B cell (primary cell): ENCODE measurements around the gene BIRC5.

Experiments used
- CTCF ChIP-seq: fragments of 200-600 bp; IDR thresholded peaks from one replicate; pipeline ENCODE4 v1.8.0; 2022; ENCODE audit warnings: antibody characterized with exemption, mild to moderate bottlenecking
- EZH2 ChIP-seq: IDR thresholded peaks from 2 replicates; pipeline ENCODE4 v1.6.1; 2012; ENCODE audit warnings: borderline replicate concordance, low read depth, mild to moderate bottlenecking, moderate library complexity, low read length; ENCODE audit not compliant: insufficient read depth, poor library complexity, severe bottlenecking

GRCh38 chr17:78271419-78272170, 57.5 kb downstream of the BIRC5 start:
- TF ChIP-seq CTCF (no peak), EZH2 (no peak)
